HCT116 (cell line): ENCODE results near the gene PTGR3. TPM values are rescaled to one million over a fixed set of nuclear protein-coding genes. Genes with fewer than 3 reads are reported as not detected.

Source experiments
- ATAC-seq: fragments of 200-7000 bp; cut with Tn5 transposase; 2 replicates; pipeline ENCODE4 v1.9.1; 2020; ENCODE audit warnings: mild to moderate bottlenecking, moderate library complexity
- BruUV-seq: library from RNA; stranded (reverse); fragments of 400-500 nt; replicated peaks from 2 replicates; lab custom pipeline; 2021; lab: Mats Ljungman, UMichigan
- CTCF ChIA-PET: fragments of 300-600 bp; sonication (Branson Sonifier 250); formaldehyde crosslinking; loops from one replicate; lab custom pipeline; 2021; ENCODE audit warnings: antibody characterized with exemption; lab: Charles Lee
- POLR2A ChIA-PET: fragments of 300-600, 350-600 bp; sonication (Branson Sonifier 250); formaldehyde crosslinking; loops from one replicate; lab custom pipeline; 2021; ENCODE audit warnings: antibody characterized with exemption; lab: Charles Lee
- RAD21 ChIA-PET, 2 experiments: fragments of 300-600 bp; sonication (Branson Sonifier 250); formaldehyde crosslinking; loops; one replicate each; lab custom pipeline; 2023; ENCODE audit warnings: low total read pairs in 2 of 2; ENCODE audit not compliant: uncharacterized antibody in 2 of 2, unreplicated experiment in 2 of 2, low non-redundant PET in 1 of 2; lab: Charles Lee
- DNase-seq: peaks from one replicate; pipeline ENCODE4 v3.0.0-alpha.2; 2010; ENCODE audit warnings: low read depth, low spot score
- H2AFZ ChIP-seq: fragments of 200-600 bp; shearing (Covaris generic), sonication (generic); 2 replicates; pipeline ENCODE4 v1.6.1; 2017; ENCODE audit warnings: low read depth, mixed run types, mixed read lengths, antibody characterized with exemption, low read length; ENCODE audit not compliant: poor library complexity, severe bottlenecking
- H3K27ac ChIP-seq: 2 replicates; pipeline ENCODE4 v1.5.1; 2012; ENCODE audit warnings: low read depth, low read length
- H3K27me3 ChIP-seq: fragments of 200-600 bp; sonication (generic); 2 replicates; pipeline ENCODE4 v1.6.1; 2016; ENCODE audit warnings: mixed run types, low read length, mixed read lengths; ENCODE audit not compliant: insufficient read depth
- H3K36me3 ChIP-seq, 2 experiments: fragments of 200-500 bp in 1 of 2; fragments of 200-600 bp in 1 of 2; sonication (Bioruptor generic) in 1 of 2; sonication (generic) in 1 of 2; 2 replicates each; pipeline versions ENCODE4 v1.5.1 to v1.6.1; 2014 to 2016; ENCODE audit warnings: low read length in 2 of 2, inconsistent platforms in 1 of 2, mixed read lengths in 1 of 2, mixed run types in 1 of 2; ENCODE audit not compliant: insufficient read depth in 2 of 2, control insufficient read depth in 1 of 2
- H3K4me1 ChIP-seq, 2 experiments: fragments of 200-600 bp in 1 of 2; sonication (generic) in 1 of 2; 2 replicates each; pipeline versions ENCODE4 v1.5.1 to v1.6.1; 2012 to 2017; ENCODE audit warnings: low read length in 2 of 2, inconsistent platforms in 1 of 2, mild to moderate bottlenecking in 1 of 2, mixed read lengths in 1 of 2, mixed run types in 1 of 2, moderate library complexity in 1 of 2; ENCODE audit not compliant: insufficient read depth in 2 of 2, control insufficient read depth in 1 of 2
- H3K4me2 ChIP-seq: fragments of 200-600 bp; sonication (generic); 2 replicates; pipeline ENCODE4 v1.6.1; 2017; ENCODE audit warnings: mixed run types, low read length, mixed read lengths
- H3K4me3 ChIP-seq, 2 experiments: fragments of 200-600 bp in 1 of 2; sonication (generic) in 1 of 2; replicated peaks in 1 of 2; 2 replicates each; pipeline ENCODE4 v1.5.1; 2011 to 2016; ENCODE audit warnings: low read length in 2 of 2, control low read depth in 1 of 2, low read depth in 1 of 2, mild to moderate bottlenecking in 1 of 2, mixed read lengths in 1 of 2, mixed run types in 1 of 2
- H3K79me2 ChIP-seq: fragments of 200-600 bp; sonication (generic); 2 replicates; pipeline ENCODE4 v1.6.1; 2017; ENCODE audit warnings: mild to moderate bottlenecking, mixed run types, low read length, moderate library complexity, mixed read lengths; ENCODE audit not compliant: insufficient read depth
- H3K9ac ChIP-seq: fragments of 200-600 bp; sonication (generic); 2 replicates; pipeline ENCODE4 v1.6.1; 2016; ENCODE audit warnings: low read length, mixed read lengths
- H3K9me2 ChIP-seq: fragments of 200-600 bp; sonication (generic), shearing (Covaris generic); 2 replicates; pipeline ENCODE4 v1.6.1; 2017; ENCODE audit warnings: mixed run types, mild to moderate bottlenecking, moderate library complexity; ENCODE audit not compliant: insufficient read depth
- H3K9me3 ChIP-seq, 2 experiments: fragments of 200-500 bp in 1 of 2; fragments of 200-600 bp in 1 of 2; sonication (Bioruptor generic) in 1 of 2; sonication (generic) in 1 of 2; 2 replicates each; pipeline ENCODE4 v1.6.1; 2014 to 2017; ENCODE audit warnings: low read length in 2 of 2, mixed read lengths in 2 of 2, inconsistent platforms in 1 of 2, low read depth in 1 of 2, mild to moderate bottlenecking in 1 of 2, mixed run types in 1 of 2, moderate library complexity in 1 of 2; ENCODE audit not compliant: control insufficient read depth in 1 of 2, insufficient read depth in 1 of 2
- H4K20me1 ChIP-seq: fragments of 200-600 bp; sonication (generic), shearing (Covaris generic); 2 replicates; pipeline ENCODE4 v1.6.1; 2017; ENCODE audit warnings: mixed run types, mild to moderate bottlenecking, moderate library complexity; ENCODE audit not compliant: insufficient read depth
- ATF3 ChIP-seq: IDR thresholded peaks from 2 replicates; pipeline ENCODE4 v1.6.1; 2012
- CBX3 ChIP-seq: IDR thresholded peaks from 2 replicates; pipeline ENCODE4 v1.6.1; 2012; ENCODE audit warnings: low read depth
- CEBPB ChIP-seq: IDR thresholded peaks from 2 replicates; pipeline ENCODE4 v1.6.1; 2012; ENCODE audit warnings: low read depth
- EGR1 ChIP-seq: IDR thresholded peaks from 2 replicates; pipeline ENCODE4 v1.6.1; 2012; ENCODE audit warnings: low read depth
- ELF1 ChIP-seq: IDR thresholded peaks from 2 replicates; pipeline ENCODE4 v1.6.1; 2012; ENCODE audit warnings: low read depth, borderline replicate concordance
- EZH2 ChIP-seq: fragments of 200-600 bp; sonication (generic); IDR thresholded peaks from 2 replicates; pipeline ENCODE4 v1.6.1; 2017; ENCODE audit warnings: antibody characterized with exemption, mixed run types
- EZH2phosphoT487 ChIP-seq: fragments of 200-600 bp; IDR thresholded peaks from 2 replicates; pipeline ENCODE4 v1.6.1; 2018; ENCODE audit warnings: antibody characterized with exemption, borderline replicate concordance
- JUND ChIP-seq: IDR thresholded peaks from 2 replicates; pipeline ENCODE4 v1.6.1; 2012
- POLR2AphosphoS5 ChIP-seq: IDR thresholded peaks from 2 replicates; pipeline ENCODE4 v1.6.1; 2011; ENCODE audit warnings: mild to moderate bottlenecking, low read depth, low read length, moderate library complexity
- REST ChIP-seq: IDR thresholded peaks from 2 replicates; pipeline ENCODE4 v1.6.1; 2012; ENCODE audit warnings: low read depth
- SP1 ChIP-seq: IDR thresholded peaks from 2 replicates; pipeline ENCODE4 v1.6.1; 2012; ENCODE audit warnings: low read depth
- TCF7L2 ChIP-seq: IDR thresholded peaks from 2 replicates; pipeline ENCODE4 v1.7.0; 2011; ENCODE audit warnings: borderline replicate concordance, inconsistent platforms; ENCODE audit not compliant: insufficient read depth, insufficient read length; ENCODE audit errors: extremely low read depth
- YY1 ChIP-seq: IDR thresholded peaks from 2 replicates; pipeline ENCODE4 v1.6.1; 2011; ENCODE audit warnings: low read length, low read depth, moderate library complexity, mild to moderate bottlenecking; ENCODE audit not compliant: insufficient replicate concordance; ENCODE audit errors: extremely low read depth
- ZFX ChIP-seq: fragments of 450-650 bp; IDR thresholded peaks from 2 replicates; pipeline ENCODE4 v1.6.1; 2017
- ZNF274 ChIP-seq: fragments of 200-500 bp; sonication (Bioruptor generic); IDR thresholded peaks from 2 replicates; pipeline ENCODE4 v1.6.1; 2014; ENCODE audit warnings: mild to moderate bottlenecking, low read depth, low read length, inconsistent platforms
- intact Hi-C: fragments of 100-400 bp; cut with micrococcal nuclease; formaldehyde crosslinking; loops from 2 replicates; pipeline ENCODE4 v1.10.0; 2022
- total RNA-seq: library from RNA; stranded (reverse); gene quantifications from one replicate; pipeline ENCODE4 v1.2.1, GENCODE V29; 2021; ENCODE audit not compliant: unreplicated experiment

Gene PTGR3
- total RNA-seq, 1 experiment from 2014 or later = 25.3 TPM

GRCh38 chr18:75227535-75228296, 18.8 kb upstream of the PTGR3 start:
- H3K36me3 ChIP-seq = no peaks in the 10 kb centered on the region
- DNase-seq = no peak
- RAD21 ChIA-PET = no interaction called here
- no peak overlapping the region for H2AFZ ChIP-seq
- H3K9me3 ChIP-seq = no peaks in the 10 kb centered on the region
- POLR2A ChIA-PET = no interaction called here
- no peaks in the 10 kb centered on the region for H3K9me2 ChIP-seq
- H3K4me3 ChIP-seq = no peak overlapping the region
- CTCF ChIA-PET = no interaction called here
- no peaks in the 10 kb centered on the region for H3K27me3 ChIP-seq
- intact Hi-C loops = no loop called here
- no peak overlapping the region for H3K27ac ChIP-seq
- ATAC-seq = no peak
- no peak for TF ChIP-seq REST
- TF ChIP-seq, all 23 proteins: peak for 0
- no TSS peak for BruUV-seq
- no peaks in the 10 kb centered on the region for H4K20me1 ChIP-seq
- no peak overlapping the region for H3K9ac ChIP-seq
- no peaks in the 10 kb centered on the region for H3K79me2 ChIP-seq
- peaks cover 0 to 7% of the 10 kb centered on the region in 2 experiments; a peak in 1 of 4 replicates for H3K4me1 ChIP-seq
- no peak overlapping the region for H3K4me2 ChIP-seq

GRCh38 chr18:75226956-75227316, 18.0 kb upstream of the PTGR3 start:
- intact Hi-C loops = no loop called here
- CTCF ChIA-PET = no interaction called here
- Histone ChIP-seq H3K27ac (no peak overlapping the region), H3K9me2 (no peaks in the 10 kb centered on the region), H3K4me2 (no peak overlapping the region), H2AFZ (no peak overlapping the region), H3K9ac (no peak overlapping the region), H3K79me2 (no peaks in the 10 kb centered on the region), H3K9me3 (no peaks in the 10 kb centered on the region), H3K36me3 (no peaks in the 10 kb centered on the region), H4K20me1 (no peaks in the 10 kb centered on the region), H3K27me3 (no peaks in the 10 kb centered on the region), H3K4me3 (no peak overlapping the region), H3K4me1 (peaks cover 0 to 7% of the 10 kb centered on the region in 2 experiments; a peak in 1 of 4 replicates)
- BruUV-seq = no TSS peak
- ATAC-seq (no peak), DNase-seq (no peak)
- RAD21 ChIA-PET = no interaction called here
- POLR2A ChIA-PET = no interaction called here
- TF ChIP-seq TCF7L2 (no peak), ZNF274 (no peak), POLR2AphosphoS5 (no peak), JUND (no peak), SP1 (no peak), EGR1 (no peak), ELF1 (no peak), EZH2 (no peak), CBX3 (no peak), ATF3 (no peak), ZFX (no peak), EZH2phosphoT487 (no peak), CEBPB (no peak), YY1 (no peak)
